Colonic mucosa (tissue), 4 donors: ENCODE results near the gene NMB. TPM values are rescaled to one million over a fixed set of nuclear protein-coding genes. Genes with fewer than 3 reads are reported as not detected.

Experiments
- DNase-seq: peaks from one replicate; pipeline ENCODE4 v3.0.0-alpha.2; 2020
- H3K27ac ChIP-seq: fragments of 200-600 bp; one replicate; pipeline ENCODE4 v1.8.0; 2021
- H3K27me3 ChIP-seq: fragments of 200-600 bp; one replicate; pipeline ENCODE4 v1.8.0; 2021
- H3K36me3 ChIP-seq: fragments of 200-600 bp; one replicate; pipeline ENCODE4 v1.8.0; 2021
- H3K4me1 ChIP-seq: fragments of 200-600 bp; one replicate; pipeline ENCODE4 v1.8.0; 2021; ENCODE audit warnings: mild to moderate bottlenecking
- H3K4me3 ChIP-seq: fragments of 200-600 bp; one replicate; pipeline ENCODE4 v1.8.0; 2021
- H3K9ac ChIP-seq, 2 donors: one replicate each; pipeline ENCODE4 v1.7.0; 2013; ENCODE audit warnings: control low read depth in 2 of 2, low read depth in 2 of 2, low read length in 2 of 2
- H3K9me3 ChIP-seq: fragments of 200-600 bp; one replicate; pipeline ENCODE4 v1.8.0; 2021
- CTCF ChIP-seq: fragments of 200-600 bp; IDR thresholded peaks from one replicate; pipeline ENCODE4 v1.8.0; 2022; ENCODE audit warnings: antibody characterized with exemption, mild to moderate bottlenecking
- intact Hi-C: fragments of 100-400 bp; cut with DNase I; formaldehyde crosslinking; loops from one replicate; pipeline ENCODE4 v1.14.1; 2022
- total RNA-seq, 2 donors: library from RNA; stranded (reverse); fragmentation: NEBNext Ultra II Directional in 1 of 2; extraction: Animal tissue kit (Norgen Biotek cat#: 25700) in 1 of 2; gene quantifications; one replicate each; pipeline ENCODE4 v1.2.1, GENCODE V29; 2021
- donor health status: healthy.
- donor health status: DM: no; HTN: no; CAD: no.
- donor health status: DM: no; HTN: no; CAD: no.

NMB gene
- total RNA-seq, 2 donors from 2014 or later: 2.8 to 4.4 TPM

- no peak overlapping the region for H3K27ac ChIP-seq
- no peaks in the 10 kb centered on the region for H3K9me3 ChIP-seq
- no peaks in the 10 kb centered on the region for H3K27me3 ChIP-seq
- intact Hi-C loops: no loop called here
- H3K36me3 ChIP-seq: no peaks in the 10 kb centered on the region
- no peak for TF ChIP-seq CTCF
- no peak overlapping the region for H3K4me3 ChIP-seq
- no peak for DNase-seq
- no peak overlapping the region for H3K9ac ChIP-seq
- no peaks in the 10 kb centered on the region for H3K4me1 ChIP-seq
These were observed 3.0 kb upstream of the NMB start for GRCh38 chr15:84661001-84661400.

- no peaks in the 10 kb centered on the region for H3K27me3 ChIP-seq
- DNase-seq: no peak
- H3K9me3 ChIP-seq: no peaks in the 10 kb centered on the region
- H3K27ac ChIP-seq: no peak overlapping the region
- no peak overlapping the region for H3K9ac ChIP-seq
- no peaks in the 10 kb centered on the region for H3K4me1 ChIP-seq
- no peaks in the 10 kb centered on the region for H3K36me3 ChIP-seq
- TF ChIP-seq CTCF: no peak
- no peak overlapping the region for H3K4me3 ChIP-seq
- intact Hi-C loops: loop anchor here (10.0 kb wide), 1 partner anchor 55 kb away; the partner anchor contains the start of gene SEC11A
These were observed 2.1 kb upstream of the NMB start for GRCh38 chr15:84659904-84660781.

GRCh38 chr15:84658788-84659411, 901 bp upstream of the NMB start:
- Histone ChIP-seq H3K4me1 (no peaks in the 10 kb centered on the region), H3K27ac (peak overlapping the region; percentile 61), H3K27me3 (no peaks in the 10 kb centered on the region), H3K9ac (peak overlapping the region; percentile 12 to 62), H3K9me3 (no peaks in the 10 kb centered on the region), H3K36me3 (no peaks in the 10 kb centered on the region), H3K4me3 (peak overlapping the region; percentile 65)
- no peak for TF ChIP-seq CTCF
- intact Hi-C loops: loop anchor here (10.0 kb wide), 1 partner anchor 56 kb away; the partner anchor contains the start of gene SEC11A
- no peak for DNase-seq

- intact Hi-C loops: loop anchor here (10.0 kb wide), 1 partner anchor 57 kb away; the partner anchor contains the start of gene SEC11A
These were observed 285 bp downstream of the NMB start for GRCh38 chr15:84657748-84658079.

More at GRCh38 chr15:84657748-84658079, 285 bp downstream of the NMB start:
- no peaks in the 10 kb centered on the region for H3K27me3 ChIP-seq
- H3K4me1 ChIP-seq: peaks cover 5% of the 10 kb centered on the region
- H3K27ac ChIP-seq: peak overlapping the region; percentile 61
- H3K4me3 ChIP-seq: peak overlapping the region; percentile 65
- H3K36me3 ChIP-seq: no peaks in the 10 kb centered on the region
- no peaks in the 10 kb centered on the region for H3K9me3 ChIP-seq
- no peak for TF ChIP-seq CTCF
- H3K9ac ChIP-seq: peak overlapping the region; percentile 62 to 65
- DNase-seq: no peak
